OCI-LY7 (cell line): ENCODE results near the gene NABP2.
A peak's percentile ranks its signal among the peaks of the same experiment; 100 is the strongest.

ENCODE experiments used
- EZH2phosphoT487 ChIP-seq: fragments of 200-600 bp; sonication (generic); IDR thresholded peaks from 2 replicates; pipeline ENCODE4 v1.6.1; 2018; ENCODE audit warnings: low read depth, borderline replicate concordance, mild to moderate bottlenecking, mixed run types, antibody characterized with exemption, low read length, moderate library complexity, mixed read lengths
- TF ChIP-seq, protein P1 (sequence below): fragments of 200-600 bp; sonication (generic); conservative IDR thresholded peaks from 2 replicates; pipeline ENCODE4 v1.5.1; 2014; ENCODE audit warnings: mild to moderate bottlenecking, antibody characterized with exemption, low read length, moderate library complexity, mixed read lengths

DNA sequence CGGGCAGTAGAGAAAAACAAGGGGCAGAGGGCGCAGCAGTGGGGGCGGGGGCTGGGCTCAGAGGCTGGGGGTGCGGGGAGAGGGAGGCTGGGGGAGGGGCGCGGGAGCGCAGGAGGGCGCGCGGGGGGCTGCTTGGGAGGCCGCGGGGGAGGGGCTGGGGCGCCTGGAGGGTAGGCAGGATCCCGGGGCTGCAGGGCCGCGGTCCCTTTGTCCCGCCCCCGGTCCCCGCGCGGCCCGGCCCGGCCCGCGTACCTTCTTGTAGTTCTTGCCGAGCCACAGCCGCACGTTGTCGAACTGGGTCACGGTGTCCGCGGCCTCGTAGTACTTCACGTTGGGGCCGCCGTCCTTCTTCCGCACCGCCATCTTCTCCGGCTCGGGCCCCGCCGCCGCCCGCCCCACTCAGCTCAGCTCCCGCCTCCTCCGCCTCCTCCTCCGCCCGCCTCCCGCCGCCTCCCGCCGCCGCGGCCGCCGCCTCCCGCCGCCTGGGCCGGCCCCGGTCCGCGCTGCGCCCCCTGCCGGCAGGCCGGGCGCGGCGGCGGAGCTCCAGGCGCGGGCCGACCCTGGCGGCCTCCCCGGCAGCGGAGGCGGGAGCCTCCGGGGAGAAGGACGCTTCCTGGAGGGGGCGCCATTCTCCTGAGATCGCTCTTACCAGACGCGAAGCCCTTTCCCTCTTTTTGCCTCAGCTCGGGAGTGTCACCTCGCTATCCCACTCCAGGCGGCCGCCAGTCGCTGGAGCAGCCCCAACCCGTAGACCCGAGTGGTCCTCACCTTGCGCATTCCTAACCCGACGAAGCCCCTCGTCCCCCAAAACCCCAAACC is 34.8 kb upstream of the NABP2 start, which contains the start of gene SMARCC2:
- no peak for TF ChIP-seq EZH2phosphoT487
- TF ChIP-seq, protein P1, sequence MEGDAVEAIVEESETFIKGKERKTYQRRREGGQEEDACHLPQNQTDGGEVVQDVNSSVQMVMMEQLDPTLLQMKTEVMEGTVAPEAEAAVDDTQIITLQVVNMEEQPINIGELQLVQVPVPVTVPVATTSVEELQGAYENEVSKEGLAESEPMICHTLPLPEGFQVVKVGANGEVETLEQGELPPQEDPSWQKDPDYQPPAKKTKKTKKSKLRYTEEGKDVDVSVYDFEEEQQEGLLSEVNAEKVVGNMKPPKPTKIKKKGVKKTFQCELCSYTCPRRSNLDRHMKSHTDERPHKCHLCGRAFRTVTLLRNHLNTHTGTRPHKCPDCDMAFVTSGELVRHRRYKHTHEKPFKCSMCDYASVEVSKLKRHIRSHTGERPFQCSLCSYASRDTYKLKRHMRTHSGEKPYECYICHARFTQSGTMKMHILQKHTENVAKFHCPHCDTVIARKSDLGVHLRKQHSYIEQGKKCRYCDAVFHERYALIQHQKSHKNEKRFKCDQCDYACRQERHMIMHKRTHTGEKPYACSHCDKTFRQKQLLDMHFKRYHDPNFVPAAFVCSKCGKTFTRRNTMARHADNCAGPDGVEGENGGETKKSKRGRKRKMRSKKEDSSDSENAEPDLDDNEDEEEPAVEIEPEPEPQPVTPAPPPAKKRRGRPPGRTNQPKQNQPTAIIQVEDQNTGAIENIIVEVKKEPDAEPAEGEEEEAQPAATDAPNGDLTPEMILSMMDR: peak; percentile 77
